Caco-2 (cell line): ENCODE results near the gene TBP. TPM values are rescaled to one million over a fixed set of nuclear protein-coding genes. Genes with fewer than 3 reads are reported as not detected.
"Not testable (repeated sequence)": the region's sequence is repeated elsewhere in the genome, so short reads cannot be mapped to it uniquely, and the experiment has no call there.

Experiments used
- BruUV-seq: library from RNA; stranded (reverse); fragments of 400-500 nt; replicated peaks from 2 replicates; lab custom pipeline; 2021; lab: Mats Ljungman, UMichigan
- CTCF ChIA-PET: fragments of 300-600 bp; sonication (Branson Sonifier 250); formaldehyde crosslinking; loops from one replicate; lab custom pipeline; 2022; ENCODE audit warnings: antibody characterized with exemption; lab: Charles Lee
- POLR2A ChIA-PET: fragments of 300-600 bp; sonication (Branson Sonifier 250); formaldehyde crosslinking; loops from one replicate; lab custom pipeline; 2022; ENCODE audit warnings: antibody characterized with exemption; lab: Charles Lee
- DNase-seq, 2 experiments: peaks; one replicate each; pipeline versions ENCODE4 v3.0.0 to v3.0.0-alpha.2; 2020 to 2022
- H3K27me3 ChIP-seq: replicated peaks from 2 replicates; pipeline ENCODE4 v1.6.0; 2011; ENCODE audit warnings: low read length; ENCODE audit not compliant: control insufficient read depth, insufficient read depth
- H3K36me3 ChIP-seq: 2 replicates; pipeline ENCODE4 v1.5.1; 2011; ENCODE audit warnings: low read length; ENCODE audit not compliant: control insufficient read depth, insufficient read depth
- H3K4me1 ChIP-seq: fragments of 250-450 bp; sonication (Bioruptor Pico); 2 replicates; pipeline ENCODE4 v1.5.1; 2020; ENCODE audit warnings: mild to moderate bottlenecking
- H3K4me3 ChIP-seq: 2 replicates; pipeline ENCODE4 v1.5.1; 2011; ENCODE audit warnings: low read depth, mild to moderate bottlenecking, control low read depth, low read length
- H3K9me3 ChIP-seq: fragments of 250-450 bp; sonication (Bioruptor Pico); 2 replicates; pipeline ENCODE4 v1.5.1; 2020; ENCODE audit warnings: mild to moderate bottlenecking, moderate library complexity
- H3K27ac Mint-ChIP-seq: one replicate; pipeline ENCODE4 v1.8.0; 2022; ENCODE audit warnings: mixed read lengths; ENCODE audit not compliant: unreplicated experiment
- H3K27me3 Mint-ChIP-seq: one replicate; pipeline ENCODE4 v1.8.0; 2022; ENCODE audit warnings: mixed read lengths; ENCODE audit not compliant: insufficient read depth, unreplicated experiment
- H3K36me3 Mint-ChIP-seq: one replicate; pipeline ENCODE4 v1.8.0; 2022; ENCODE audit warnings: mild to moderate bottlenecking, mixed read lengths; ENCODE audit not compliant: insufficient read depth, unreplicated experiment
- H3K4me1 Mint-ChIP-seq: one replicate; pipeline ENCODE4 v1.8.0; 2022; ENCODE audit warnings: low read depth, mixed read lengths; ENCODE audit not compliant: unreplicated experiment
- H3K4me3 Mint-ChIP-seq: one replicate; pipeline ENCODE4 v1.8.0; 2022; ENCODE audit warnings: mild to moderate bottlenecking, moderate library complexity, mixed read lengths; ENCODE audit not compliant: unreplicated experiment
- H3K9me3 Mint-ChIP-seq: one replicate; pipeline ENCODE4 v1.8.0; 2022; ENCODE audit warnings: mixed read lengths; ENCODE audit not compliant: unreplicated experiment
- intact Hi-C: fragments of 100-400 bp; cut with micrococcal nuclease; formaldehyde crosslinking; loops from one replicate; pipeline ENCODE4 v1.10.0; 2022; ENCODE audit not compliant: unreplicated experiment
- total RNA-seq: library from RNA; stranded (reverse); gene quantifications from 2 replicates; pipeline ENCODE4 v1.2.3, GENCODE V29; 2022
- TF ChIP-seq, protein P1 (sequence below), 2 experiments: fragments of 200-600 bp in 1 of 2; IDR thresholded peaks; 1 replicate in 1 of 2; 2 replicates in 1 of 2; pipeline versions ENCODE4 v1.5.1 to v1.8.0; 2011 to 2022; ENCODE audit warnings: antibody characterized with exemption in 1 of 2, control low read depth in 1 of 2, inconsistent platforms in 1 of 2, low read depth in 1 of 2, low read length in 1 of 2, mild to moderate bottlenecking in 1 of 2, moderate library complexity in 1 of 2; ENCODE audit not compliant: insufficient read depth in 1 of 2, severe bottlenecking in 1 of 2, unreplicated experiment in 1 of 2

The TBP gene
- total RNA-seq, 1 experiment from 2014 or later = 20.8 TPM

DNA sequence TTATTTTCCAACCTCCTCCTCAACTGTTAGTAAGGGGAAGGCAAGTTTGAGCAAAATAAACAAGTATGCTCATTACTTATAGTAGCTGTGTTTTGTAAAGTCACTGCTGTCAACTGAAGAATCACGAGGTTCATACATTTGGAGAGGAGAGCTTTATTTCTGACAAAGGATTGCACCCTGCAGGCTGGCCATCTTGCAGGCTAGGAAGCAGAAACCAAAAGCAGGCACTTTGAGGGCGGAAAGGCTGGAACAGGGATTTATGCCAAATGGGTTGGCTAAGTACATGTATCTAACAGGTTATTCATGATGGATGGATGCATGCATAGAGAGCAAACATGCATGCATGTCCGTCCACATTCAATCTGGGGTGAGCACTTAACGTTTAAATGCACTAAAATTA lies 47.7 kb upstream of the TBP start:
- DNase-seq = no peak
- Mint-ChIP-seq H3K27me3 (peaks cover 11% of the 10 kb centered on the region), H3K27ac (no peak overlapping the region), H3K36me3 (no peaks in the 10 kb centered on the region), H3K4me3 (no peak overlapping the region), H3K9me3 (no peaks in the 10 kb centered on the region), H3K4me1 (no peaks in the 10 kb centered on the region)
- BruUV-seq = no TSS peak
- TF ChIP-seq, protein P1, sequence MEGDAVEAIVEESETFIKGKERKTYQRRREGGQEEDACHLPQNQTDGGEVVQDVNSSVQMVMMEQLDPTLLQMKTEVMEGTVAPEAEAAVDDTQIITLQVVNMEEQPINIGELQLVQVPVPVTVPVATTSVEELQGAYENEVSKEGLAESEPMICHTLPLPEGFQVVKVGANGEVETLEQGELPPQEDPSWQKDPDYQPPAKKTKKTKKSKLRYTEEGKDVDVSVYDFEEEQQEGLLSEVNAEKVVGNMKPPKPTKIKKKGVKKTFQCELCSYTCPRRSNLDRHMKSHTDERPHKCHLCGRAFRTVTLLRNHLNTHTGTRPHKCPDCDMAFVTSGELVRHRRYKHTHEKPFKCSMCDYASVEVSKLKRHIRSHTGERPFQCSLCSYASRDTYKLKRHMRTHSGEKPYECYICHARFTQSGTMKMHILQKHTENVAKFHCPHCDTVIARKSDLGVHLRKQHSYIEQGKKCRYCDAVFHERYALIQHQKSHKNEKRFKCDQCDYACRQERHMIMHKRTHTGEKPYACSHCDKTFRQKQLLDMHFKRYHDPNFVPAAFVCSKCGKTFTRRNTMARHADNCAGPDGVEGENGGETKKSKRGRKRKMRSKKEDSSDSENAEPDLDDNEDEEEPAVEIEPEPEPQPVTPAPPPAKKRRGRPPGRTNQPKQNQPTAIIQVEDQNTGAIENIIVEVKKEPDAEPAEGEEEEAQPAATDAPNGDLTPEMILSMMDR (IDR thresholded peaks at IDR 0.05; ENCODE audit: insufficient read depth in 1 of 2, low read depth in 1 of 2, low read length in 1 of 2, severe bottlenecking in 1 of 2, unreplicated experiment in 1 of 2) = no peak
- CTCF ChIA-PET = no interaction called here
- intact Hi-C loops = no loop called here
- Histone ChIP-seq H3K4me3 (no peak overlapping the region), H3K36me3 (no peaks in the 10 kb centered on the region), H3K27me3 (no peaks in the 10 kb centered on the region), H3K9me3 (no peaks in the 10 kb centered on the region), H3K4me1 (no peaks in the 10 kb centered on the region)
- POLR2A ChIA-PET = no interaction called here

DNA sequence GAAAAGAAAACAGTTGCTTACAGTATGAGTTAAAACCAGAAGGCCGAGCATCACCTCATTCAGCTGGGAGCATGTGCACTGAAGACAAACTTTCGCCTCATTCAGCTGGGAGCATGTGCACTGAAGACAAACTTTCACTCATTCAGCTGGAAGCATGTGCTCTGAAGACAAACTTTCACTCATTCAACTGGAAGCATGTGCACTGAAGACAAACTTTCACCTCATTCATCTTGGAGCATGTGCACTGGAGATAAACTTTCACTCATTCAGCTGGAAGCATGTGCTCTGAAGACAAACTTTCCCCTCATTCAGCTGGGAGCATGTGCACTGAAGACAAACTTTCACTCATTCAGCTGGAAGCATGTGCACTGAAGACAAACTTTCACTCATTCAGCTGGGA lies 46.4 kb upstream of the TBP start:
- intact Hi-C loops, H3K27me3 Mint-ChIP-seq, H3K27ac Mint-ChIP-seq, H3K27me3 ChIP-seq, H3K4me3 ChIP-seq, H3K36me3 Mint-ChIP-seq, H3K4me1 Mint-ChIP-seq, H3K4me1 ChIP-seq, H3K4me3 Mint-ChIP-seq, H3K9me3 ChIP-seq, CTCF ChIA-PET, BruUV-seq, DNase-seq, H3K9me3 Mint-ChIP-seq, H3K36me3 ChIP-seq, POLR2A ChIA-PET: not testable (repeated sequence)

DNA sequence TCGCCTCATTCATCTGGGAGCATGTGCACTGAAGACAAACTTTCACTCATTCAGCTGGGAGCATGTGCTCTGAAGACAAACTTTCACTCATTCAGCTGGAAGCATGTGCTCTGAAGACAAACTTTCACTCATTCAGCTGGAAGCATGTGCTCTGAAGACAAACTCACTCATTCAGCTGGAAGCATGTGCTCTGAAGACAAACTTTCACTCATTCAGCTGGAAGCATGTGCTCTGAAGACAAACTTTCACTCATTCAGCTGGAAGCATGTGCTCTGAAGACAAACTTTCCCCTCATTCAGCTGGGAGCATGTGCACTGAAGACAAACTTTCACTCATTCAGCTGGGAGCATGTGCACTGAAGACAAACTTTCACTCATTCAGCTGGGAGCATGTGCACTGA lies 45.9 kb upstream of the TBP start:
- H3K4me3 Mint-ChIP-seq, H3K9me3 Mint-ChIP-seq, H3K4me1 ChIP-seq, H3K4me3 ChIP-seq, H3K27me3 Mint-ChIP-seq, H3K4me1 Mint-ChIP-seq, intact Hi-C loops, CTCF ChIA-PET, H3K36me3 ChIP-seq, DNase-seq, H3K9me3 ChIP-seq, H3K27ac Mint-ChIP-seq, H3K36me3 Mint-ChIP-seq, POLR2A ChIA-PET, H3K27me3 ChIP-seq, BruUV-seq: not testable (repeated sequence)

DNA sequence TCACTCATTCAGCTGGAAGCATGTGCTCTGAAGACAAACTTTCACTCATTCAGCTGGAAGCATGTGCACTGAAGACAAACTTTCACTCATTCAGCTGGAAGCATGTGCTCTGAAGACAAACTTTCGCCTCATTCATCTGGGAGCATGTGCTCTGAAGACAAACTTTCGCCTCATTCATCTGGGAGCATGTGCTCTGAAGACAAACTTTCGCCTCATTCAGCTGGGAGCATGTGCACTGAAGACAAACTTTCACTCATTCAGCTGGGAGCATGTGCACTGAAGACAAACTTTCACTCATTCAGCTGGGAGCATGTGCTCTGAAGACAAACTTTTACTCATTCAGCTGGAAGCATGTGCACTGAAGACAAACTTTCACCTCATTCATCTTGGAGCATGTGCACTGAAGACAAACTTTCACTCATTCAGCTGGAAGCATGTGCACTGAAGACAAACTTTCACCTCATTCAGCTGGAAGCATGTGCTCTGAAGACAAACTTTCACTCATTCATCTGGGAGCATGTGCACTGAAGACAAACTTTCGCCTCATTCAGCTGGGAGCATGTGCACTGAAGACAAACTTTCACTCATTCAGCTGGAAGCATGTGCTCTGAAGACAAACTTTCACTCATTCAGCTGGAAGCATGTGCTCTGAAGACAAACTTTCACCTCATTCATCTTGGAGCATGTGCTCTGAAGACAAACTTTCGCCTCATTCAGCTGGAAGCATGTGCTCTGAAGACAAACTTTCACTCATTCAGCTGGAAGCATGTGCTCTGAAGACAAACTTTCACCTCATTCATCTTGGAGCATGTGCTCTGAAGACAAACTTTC lies 45.1 kb upstream of the TBP start:
- POLR2A ChIA-PET, intact Hi-C loops, H3K27ac Mint-ChIP-seq, H3K27me3 Mint-ChIP-seq, H3K4me3 ChIP-seq, H3K4me3 Mint-ChIP-seq, CTCF ChIA-PET, H3K36me3 Mint-ChIP-seq, H3K36me3 ChIP-seq, H3K4me1 Mint-ChIP-seq, BruUV-seq, H3K4me1 ChIP-seq, DNase-seq, H3K27me3 ChIP-seq, H3K9me3 Mint-ChIP-seq, H3K9me3 ChIP-seq: not testable (repeated sequence)
